GM19395 (cell line): ENCODE data around the gene ZFAND2A.
"Not testable (repeated sequence)": the region's sequence is repeated elsewhere in the genome, so short reads cannot be mapped to it uniquely, and the experiment has no call there.

Experiments
- ATAC-seq: cut with Tn5 transposase; IDR thresholded peaks from one replicate; pipeline ENCODE4 v1.9.1; 2021; ENCODE audit warnings: mild to moderate bottlenecking, moderate library complexity; ENCODE audit not compliant: unreplicated experiment

ZFAND2A gene

GRCh38 chr7:1124816-1125602 is 35.0 kb downstream of the ZFAND2A start:
- ATAC-seq: no peak

GRCh38 chr7:1124164-1124563 is 35.8 kb downstream of the ZFAND2A start:
- no peak for ATAC-seq

- no peak for ATAC-seq
These were observed 36.3 kb downstream of the ZFAND2A start for GRCh38 chr7:1123715-1124114.

GRCh38 chr7:1122832-1123501 is 37.0 kb downstream of the ZFAND2A start:
- no peak for ATAC-seq

- ATAC-seq: no peak
These were observed 37.8 kb downstream of the ZFAND2A start for GRCh38 chr7:1121886-1122831.

- no peak for ATAC-seq
These were observed 38.5 kb downstream of the ZFAND2A start for GRCh38 chr7:1121476-1121875.

- ATAC-seq: no peak
These were observed 39.2 kb downstream of the ZFAND2A start for GRCh38 chr7:1120791-1121190.

GRCh38 chr7:1119201-1119600 is 40.8 kb downstream of the ZFAND2A start:
- ATAC-seq: no peak

GRCh38 chr7:1117321-1117928 is 42.6 kb downstream of the ZFAND2A start:
- no peak for ATAC-seq

- not testable (repeated sequence) for ATAC-seq
These were observed 43.5 kb downstream of the ZFAND2A start for GRCh38 chr7:1116383-1117008.

GRCh38 chr7:1115171-1116045 is 44.6 kb downstream of the ZFAND2A start:
- ATAC-seq: not testable (repeated sequence)

- ATAC-seq: no peak
These were observed 45.5 kb downstream of the ZFAND2A start for GRCh38 chr7:1114505-1114904.

- ATAC-seq: no peak
These were observed 45.9 kb downstream of the ZFAND2A start for GRCh38 chr7:1114088-1114487.

- no peak for ATAC-seq
These were observed 46.5 kb downstream of the ZFAND2A start for GRCh38 chr7:1113548-1113885.

GRCh38 chr7:1112625-1113547 is 47.1 kb downstream of the ZFAND2A start:
- ATAC-seq: no peak

GRCh38 chr7:1112109-1112508 is 47.9 kb downstream of the ZFAND2A start:
- ATAC-seq: no peak

- ATAC-seq: no peak
These were observed 48.8 kb downstream of the ZFAND2A start for GRCh38 chr7:1111156-1111555.

- ATAC-seq: no peak
These were observed 49.6 kb downstream of the ZFAND2A start for GRCh38 chr7:1110358-1110757.
